Measurements from ENCODE around the gene FBXW9. TPM values are rescaled to one million over a fixed set of nuclear protein-coding genes. Genes with fewer than 3 reads are reported as not detected.

The FBXW9 gene
- total and polyA plus RNA-seq, 2 of the 8 experiments (the other 6 are each of a cell fraction or from before 2014, with no cell fraction given), result 10.8 to 30.1 TPM

- peaks cover 3 to 25% of the 10 kb centered on the region in 2 experiments for H4K20me1 ChIP-seq (replicated peaks in 1 of 2; ENCODE audit: control insufficient read depth in 1 of 2, insufficient read depth in 2 of 2, low read length in 2 of 2)
- no peak overlapping the region for H3K4ac ChIP-seq (replicated peaks; ENCODE audit: insufficient read length, low read depth, low read length)
- WGBS, 2 experiments (ENCODE audit: extremely low coverage in 1 of 2, insufficient coverage in 1 of 2, insufficient read length in 1 of 2, insufficient replicate concordance in 2 of 2, low coverage in 1 of 2, low lambda C conversion rate in 2 of 2, missing lambda C conversion rate in 1 of 2), result 89% methylated on average over 10 of the region's 10 CpGs; no CpG with 5 or more reads in 1 of the 2 experiments
- H3K56ac ChIP-seq (replicated peaks; ENCODE audit: insufficient read length, low read depth, low read length), result no peak overlapping the region
- POLR2A ChIA-PET (ENCODE audit: partially characterized antibody), result interaction anchor here (0.6 to 3.2 kb wide), 13 partner anchors 7 to 111 kb away, joined by 3 to 19 read pairs (median 3); partner anchors contain the start of genes DHPS and FBXW9
- H2BK20ac ChIP-seq (ENCODE audit: low read length), result no peak overlapping the region
- no peak overlapping the region for H4K91ac ChIP-seq (replicated peaks; ENCODE audit: insufficient read length, low read length)
- no peak overlapping the region for H3K4me3 ChIP-seq (ENCODE audit: extremely low read depth in 1 of 4, insufficient read depth in 2 of 4, low read depth in 3 of 4, low read length in 4 of 4)
- H3K23ac ChIP-seq (ENCODE audit: insufficient read length), result no peak overlapping the region
- H2BK15ac ChIP-seq (ENCODE audit: low read length), result no peak overlapping the region
- no peak overlapping the region for H2BK120ac ChIP-seq (replicated peaks; ENCODE audit: low read depth, low read length)
- H3K14ac ChIP-seq (ENCODE audit: insufficient read length), result no peak overlapping the region
- DNase-seq (ENCODE audit: low read depth in 1 of 2, low spot score in 2 of 2) (no peak), FAIRE-seq (no peak)
- no peak overlapping the region for H3K9ac ChIP-seq (replicated peaks in 1 of 4; ENCODE audit: extremely low read depth in 1 of 4, low read depth in 3 of 4, low read length in 3 of 4)
- peaks cover 4% of the 10 kb centered on the region; the same call in 1 of the 2 replicates for H3K79me1 ChIP-seq (ENCODE audit: low read depth, low read length)
- peaks cover 12% of the 10 kb centered on the region for H3K23me2 ChIP-seq (ENCODE audit: low read depth, low read length)
- H3K4me2 ChIP-seq (ENCODE audit: insufficient read depth in 1 of 2, low read depth in 2 of 2, low read length in 2 of 2), result no peak overlapping the region
- H4K8ac ChIP-seq (ENCODE audit: extremely low read depth, insufficient read depth, low read length), result no peak overlapping the region
- H2BK5ac ChIP-seq (ENCODE audit: low read depth, low read length), result no peak overlapping the region
- no peaks in the 10 kb centered on the region for H3K27me3 ChIP-seq (replicated peaks in 1 of 4; ENCODE audit: control insufficient read depth in 3 of 4, extremely low read depth in 1 of 4, insufficient read depth in 3 of 4, low read length in 3 of 4)
- H3K4me1 ChIP-seq (replicated peaks in 1 of 4; ENCODE audit: control insufficient read depth in 3 of 4, insufficient read depth in 4 of 4, low read length in 3 of 4), result peaks cover 0 to 7% (median 2%) of the 10 kb centered on the region in 4 experiments; a peak in 4 of 7 replicates
- no peaks in the 10 kb centered on the region for H3K9me3 ChIP-seq (ENCODE audit: insufficient read depth in 2 of 2, low read depth in 1 of 2, low read length in 1 of 2)
- CTCF ChIA-PET (ENCODE audit: partially characterized antibody), result interaction anchor here (0.5 to 3.1 kb wide), 29 partner anchors 8 to 790 kb away, joined by 3 to 14 read pairs (median 4); partner anchors contain the start of genes GNG14 and ZNF564
- no peak overlapping the region for H2BK12ac ChIP-seq (ENCODE audit: low read depth, low read length)
- H3K27ac ChIP-seq (ENCODE audit: low read depth, low read length), result no peak overlapping the region
- H4K5ac ChIP-seq (ENCODE audit: insufficient read length, low read depth, low read length), result no peak overlapping the region
- H3K18ac ChIP-seq (ENCODE audit: extremely low read depth, low read length), result no peak overlapping the region
- H3K79me2 ChIP-seq (ENCODE audit: control insufficient read depth in 1 of 2, insufficient read depth in 2 of 2, low read length in 2 of 2), result peaks cover 0 to 16% of the 10 kb centered on the region in 2 experiments; a peak in 1 of 4 replicates
- H2AK5ac ChIP-seq (ENCODE audit: low read depth, low read length), result no peak overlapping the region
- peaks cover 22 to 41% (median 34%) of the 10 kb centered on the region in 4 experiments for H3K36me3 ChIP-seq (ENCODE audit: control insufficient read depth in 2 of 4, insufficient read depth in 4 of 4, low read length in 3 of 4)
- H2AFZ ChIP-seq (ENCODE audit: low read length), result no peak overlapping the region
- TF ChIP-seq, protein P1, sequence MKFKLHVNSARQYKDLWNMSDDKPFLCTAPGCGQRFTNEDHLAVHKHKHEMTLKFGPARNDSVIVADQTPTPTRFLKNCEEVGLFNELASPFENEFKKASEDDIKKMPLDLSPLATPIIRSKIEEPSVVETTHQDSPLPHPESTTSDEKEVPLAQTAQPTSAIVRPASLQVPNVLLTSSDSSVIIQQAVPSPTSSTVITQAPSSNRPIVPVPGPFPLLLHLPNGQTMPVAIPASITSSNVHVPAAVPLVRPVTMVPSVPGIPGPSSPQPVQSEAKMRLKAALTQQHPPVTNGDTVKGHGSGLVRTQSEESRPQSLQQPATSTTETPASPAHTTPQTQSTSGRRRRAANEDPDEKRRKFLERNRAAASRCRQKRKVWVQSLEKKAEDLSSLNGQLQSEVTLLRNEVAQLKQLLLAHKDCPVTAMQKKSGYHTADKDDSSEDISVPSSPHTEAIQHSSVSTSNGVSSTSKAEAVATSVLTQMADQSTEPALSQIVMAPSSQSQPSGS (IDR thresholded peaks at IDR 0.05; ENCODE audit: low read length), result no peak
- peak; percentile 52; the same call in 1 of the 2 replicates for TF ChIP-seq POLR2AphosphoS5 (IDR thresholded peaks at IDR 0.05; ENCODE audit: low read depth, low read length)
- no peak for TF ChIP-seq CBX5 (IDR thresholded peaks at IDR 0.05; ENCODE audit: low read depth, low read length)
- peak in 1 of 2 experiments; percentile 55; a peak in 1 of 3 replicates for TF ChIP-seq POLR2A (IDR thresholded peaks at IDR 0.05; ENCODE audit: control extremely low read depth in 1 of 2, low read depth in 2 of 2, low read length in 2 of 2)
- no peak for TF ChIP-seq GABPA (IDR thresholded peaks at IDR 0.05; ENCODE audit: borderline replicate concordance, insufficient read depth, low read length)
- TF ChIP-seq NANOG (IDR thresholded peaks at IDR 0.05; ENCODE audit: insufficient read depth, low read depth, low read length, poor library complexity, severe bottlenecking), result no peak
- no peak for TF ChIP-seq KDM5A (IDR thresholded peaks at IDR 0.05; ENCODE audit: low read length)
- TF ChIP-seq, protein P2, sequence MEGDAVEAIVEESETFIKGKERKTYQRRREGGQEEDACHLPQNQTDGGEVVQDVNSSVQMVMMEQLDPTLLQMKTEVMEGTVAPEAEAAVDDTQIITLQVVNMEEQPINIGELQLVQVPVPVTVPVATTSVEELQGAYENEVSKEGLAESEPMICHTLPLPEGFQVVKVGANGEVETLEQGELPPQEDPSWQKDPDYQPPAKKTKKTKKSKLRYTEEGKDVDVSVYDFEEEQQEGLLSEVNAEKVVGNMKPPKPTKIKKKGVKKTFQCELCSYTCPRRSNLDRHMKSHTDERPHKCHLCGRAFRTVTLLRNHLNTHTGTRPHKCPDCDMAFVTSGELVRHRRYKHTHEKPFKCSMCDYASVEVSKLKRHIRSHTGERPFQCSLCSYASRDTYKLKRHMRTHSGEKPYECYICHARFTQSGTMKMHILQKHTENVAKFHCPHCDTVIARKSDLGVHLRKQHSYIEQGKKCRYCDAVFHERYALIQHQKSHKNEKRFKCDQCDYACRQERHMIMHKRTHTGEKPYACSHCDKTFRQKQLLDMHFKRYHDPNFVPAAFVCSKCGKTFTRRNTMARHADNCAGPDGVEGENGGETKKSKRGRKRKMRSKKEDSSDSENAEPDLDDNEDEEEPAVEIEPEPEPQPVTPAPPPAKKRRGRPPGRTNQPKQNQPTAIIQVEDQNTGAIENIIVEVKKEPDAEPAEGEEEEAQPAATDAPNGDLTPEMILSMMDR (IDR thresholded peaks at IDR 0.05; ENCODE audit: control extremely low read depth in 1 of 3, insufficient read depth in 1 of 3, low read depth in 1 of 3, low read length in 3 of 3), result peak in 2 of 3 experiments; percentile 26 to 49; a peak in 2 of 4 replicates
These were observed 23.7 kb downstream of the FBXW9 start for GRCh38 chr19:12672744-12673143.

All from H1 (cell line).